GM12878 (cell line): ENCODE measurements around the gene LHX5. TPM values are rescaled to one million over a fixed set of nuclear protein-coding genes. Genes with fewer than 3 reads are reported as not detected.

Experiments
- ATAC-seq: fragments of 200-7000 bp; cut with Tn5 transposase; 3 replicates; pipeline ENCODE4 v1.9.1; 2020; ENCODE audit warnings: mild to moderate bottlenecking, moderate library complexity
- BruUV-seq: library from RNA; stranded (reverse); fragments of 400-500 nt; replicated peaks from 2 replicates; lab custom pipeline; 2021; lab: Mats Ljungman, UMichigan
- CTCF ChIA-PET: fragments of 300-600 bp; sonication (Branson Sonifier 250); formaldehyde crosslinking; extraction: SDS; loops from one replicate; lab custom pipeline; 2021; ENCODE audit warnings: inconsistent platforms; lab: Yijun Ruan, JAX
- POLR2A ChIA-PET: fragments of 350-600 bp; formaldehyde crosslinking; extraction: SDS; loops from one replicate; lab custom pipeline; 2021; ENCODE audit warnings: inconsistent platforms; lab: Charles Lee
- RAD21 ChIA-PET: fragments of 300-600 bp; sonication (Branson Sonifier 250); formaldehyde crosslinking; loops from one replicate; lab custom pipeline; 2023; ENCODE audit warnings: antibody characterized with exemption; ENCODE audit not compliant: unreplicated experiment; lab: Charles Lee
- SMC1A ChIA-PET: fragments of 300-600 bp; sonication (Branson Sonifier 250); formaldehyde crosslinking; loops from one replicate; lab custom pipeline; 2023; ENCODE audit not compliant: unreplicated experiment, uncharacterized antibody; lab: Charles Lee
- DNase-seq: peaks from one replicate; pipeline ENCODE4 v3.0.0-alpha.2; 2011; ENCODE audit warnings: low read depth, low spot score
- FAIRE-seq: peaks from 3 replicates; lab custom pipeline; 2011; peaks lifted over from hg19 to GRCh38; lab: Jason Lieb, UNC
- H2AFZ ChIP-seq: 2 replicates; pipeline ENCODE4 v1.6.0; 2011; ENCODE audit warnings: low read depth, low read length, control low read depth; ENCODE audit not compliant: control insufficient read depth
- H3K27ac ChIP-seq: 2 replicates; pipeline ENCODE4 v1.5.1; 2011; ENCODE audit warnings: control low read depth; ENCODE audit not compliant: control insufficient read depth, insufficient read depth
- H3K27me3 ChIP-seq, 2 experiments: replicated peaks in 1 of 2; 2 replicates each; pipeline versions ENCODE4 v1.6.0 to v1.6.1; 2011; ENCODE audit warnings: low read length in 1 of 2; ENCODE audit not compliant: control insufficient read depth in 2 of 2, insufficient read depth in 2 of 2
- H3K36me3 ChIP-seq, 2 experiments: 2 replicates each; pipeline ENCODE4 v1.5.1; 2011; ENCODE audit warnings: low read length in 1 of 2; ENCODE audit not compliant: control insufficient read depth in 2 of 2, insufficient read depth in 2 of 2
- H3K4me1 ChIP-seq: 2 replicates; pipeline ENCODE4 v1.6.1; 2011; ENCODE audit warnings: mild to moderate bottlenecking, low read length, moderate library complexity, mixed read lengths; ENCODE audit not compliant: control insufficient read depth, insufficient read depth
- H3K4me2 ChIP-seq: 2 replicates; pipeline ENCODE4 v1.6.0; 2011; ENCODE audit warnings: control low read depth; ENCODE audit not compliant: control insufficient read depth, insufficient read depth
- H3K4me3 ChIP-seq: fragments of 200-600 bp; sonication (generic); 2 replicates; pipeline ENCODE4 v1.5.1; 2016
- H3K79me2 ChIP-seq: 2 replicates; pipeline ENCODE4 v1.6.0; 2011; ENCODE audit warnings: low read length; ENCODE audit not compliant: control insufficient read depth, insufficient read depth
- H3K9ac ChIP-seq: 2 replicates; pipeline ENCODE4 v1.8.0; 2011; ENCODE audit warnings: low read length, control low read depth, mixed read lengths; ENCODE audit not compliant: control insufficient read depth, insufficient read depth
- H3K9me3 ChIP-seq: replicated peaks from 3 replicates; pipeline ENCODE4 v1.5.1; 2011; ENCODE audit warnings: mild to moderate bottlenecking, low read length; ENCODE audit not compliant: control insufficient read depth, insufficient read depth
- H4K20me1 ChIP-seq: 2 replicates; pipeline ENCODE4 v1.6.0; 2011; ENCODE audit not compliant: control insufficient read depth, insufficient read depth
- FOXM1 ChIP-seq: IDR thresholded peaks from 2 replicates; pipeline ENCODE4 v1.6.1; 2012; ENCODE audit warnings: low read depth, mild to moderate bottlenecking, inconsistent platforms, low read length, moderate library complexity
- IKZF1 ChIP-seq: fragments of 450-650 bp; conservative IDR thresholded peaks from 2 replicates; pipeline ENCODE4 v1.6.1; 2017; ENCODE audit warnings: antibody characterized with exemption, mild to moderate bottlenecking
- IKZF2 ChIP-seq, 2 experiments: fragments of 450-650 bp; IDR thresholded peaks; 2 replicates each; pipeline ENCODE4 v1.6.1; 2017; ENCODE audit warnings: mild to moderate bottlenecking in 2 of 2, moderate library complexity in 2 of 2
- MEF2A ChIP-seq: IDR thresholded peaks from 2 replicates; pipeline ENCODE4 v1.6.1; 2011; ENCODE audit warnings: low read depth, mild to moderate bottlenecking, low read length, moderate library complexity; ENCODE audit not compliant: insufficient read depth
- MEF2B ChIP-seq: fragments of 450-650 bp; IDR thresholded peaks from 2 replicates; pipeline ENCODE4 v1.6.1; 2018; ENCODE audit warnings: mild to moderate bottlenecking, moderate library complexity; ENCODE audit not compliant: partially characterized antibody, poor library complexity, severe bottlenecking
- NFIC ChIP-seq: IDR thresholded peaks from 2 replicates; pipeline ENCODE4 v1.6.1; 2012; ENCODE audit warnings: low read depth, mild to moderate bottlenecking, inconsistent platforms, low read length, moderate library complexity
- NR2F1 ChIP-seq: fragments of 450-650 bp; conservative IDR thresholded peaks from 2 replicates; pipeline ENCODE4 v1.6.1; 2017; ENCODE audit warnings: mild to moderate bottlenecking
- NRF1 ChIP-seq: conservative IDR thresholded peaks from 2 replicates; pipeline ENCODE4 v1.6.1; 2011; ENCODE audit warnings: mild to moderate bottlenecking, low read depth, low read length, improper control_type of control experiment
- RB1 ChIP-seq: fragments of 450-650 bp; formaldehyde crosslinking; IDR thresholded peaks from 2 replicates; pipeline ENCODE4 v1.6.1; 2017; ENCODE audit warnings: mild to moderate bottlenecking, borderline replicate concordance
- RELA ChIP-seq: fragments of 450-650 bp; IDR thresholded peaks from 2 replicates; pipeline ENCODE4 v1.8.0; 2014; ENCODE audit warnings: borderline replicate concordance; ENCODE audit not compliant: partially characterized antibody
- SKIL ChIP-seq: fragments of 450-650 bp; IDR thresholded peaks from 2 replicates; pipeline ENCODE4 v1.6.1; 2017; ENCODE audit warnings: mild to moderate bottlenecking, low read depth, inconsistent platforms; ENCODE audit not compliant: poor library complexity, severe bottlenecking
- SMARCA5 ChIP-seq: fragments of 450-650 bp; IDR thresholded peaks from 2 replicates; pipeline ENCODE4 v1.6.1; 2017; ENCODE audit warnings: mild to moderate bottlenecking
- TARDBP ChIP-seq: IDR thresholded peaks from 2 replicates; pipeline ENCODE4 v1.6.1; 2016; ENCODE audit warnings: borderline replicate concordance
- TCF12 ChIP-seq: IDR thresholded peaks from 2 replicates; pipeline ENCODE4 v1.6.1; 2011; ENCODE audit warnings: low read depth, mild to moderate bottlenecking, low read length
- TCF3 ChIP-seq: IDR thresholded peaks from 2 replicates; pipeline ENCODE4 v1.6.1; 2012; ENCODE audit warnings: low read depth, mild to moderate bottlenecking, low read length, borderline replicate concordance; ENCODE audit not compliant: insufficient read depth
- YBX1 ChIP-seq: fragments of 450-650 bp; IDR thresholded peaks from 2 replicates; pipeline ENCODE4 v1.6.1; 2016; ENCODE audit warnings: antibody characterized with exemption
- ZBTB40 ChIP-seq: fragments of 450-650 bp; IDR thresholded peaks from 2 replicates; pipeline ENCODE4 v1.6.1; 2016; ENCODE audit warnings: mild to moderate bottlenecking, moderate library complexity, borderline replicate concordance
- ZNF24 ChIP-seq: fragments of 450-650 bp; IDR thresholded peaks from 2 replicates; pipeline ENCODE4 v1.6.1; 2017; ENCODE audit warnings: antibody characterized with exemption, mild to moderate bottlenecking
- ZNF384 ChIP-seq: IDR thresholded peaks from 2 replicates; pipeline ENCODE4 v1.6.1; 2012; ENCODE audit warnings: low read depth, mild to moderate bottlenecking, low read length, improper control_type of control experiment, borderline replicate concordance
- WGBS: methylation state at CpG from one replicate; pipeline ENCODE4 v1.1.6; 2016; ENCODE audit warnings: low lambda C conversion rate; ENCODE audit not compliant: insufficient replicate concordance, insufficient coverage; ENCODE audit errors: missing lambda C conversion rate; 5-methylcytosine and 5-hydroxymethylcytosine counted together
- in situ Hi-C: fragments of 300-500 bp; cut with MboI; formaldehyde crosslinking; loops from 9 replicates; pipeline ENCODE4 v1.14.3; 2018; ENCODE audit warnings: mixed read lengths
- intact Hi-C: fragments of 100-400 bp; cut with micrococcal nuclease; formaldehyde crosslinking; loops from one replicate; pipeline ENCODE4 v1.14.2; 2022; ENCODE audit not compliant: unreplicated experiment
- polyA plus RNA-seq, 11 experiments: library from polyadenylated mRNA; depleted of rRNA in 4 of 11; unstranded in 6 of 11; stranded (reverse) in 5 of 11; fragments of >200 nt; fragmentation: Nextera tagmentation in 4 of 11; fragmentation: Illumina TruSeq in 1 of 11; extraction: Ambion mirVana in 4 of 11; extraction: Trizol in 1 of 11; gene quantifications; 1 replicate in 1 of 11; 2 replicates in 10 of 11; pipeline versions ENCODE4 v1.2.1 to v1.2.3, GENCODE V29; 2011 to 2016; ENCODE audit warnings: inconsistent platforms in 2 of 11, missing spikeins in 2 of 11, low read depth in 1 of 11
- total RNA-seq, 4 experiments: library from RNA; depleted of rRNA in 3 of 4; stranded (reverse); fragments of >200 nt in 3 of 4; fragmentation: Illumina TruSeq in 1 of 4; extraction: Trizol in 1 of 4; gene quantifications; 2 replicates each; pipeline versions ENCODE4 v1.2.1 to v1.2.3, GENCODE V29; 2013 to 2021

LHX5 gene
- total and polyA plus RNA-seq, 10 of the 15 experiments (the other 5 are each of a cell fraction or from before 2014, with no cell fraction given), result 0.03 TPM; not detected in 9

GRCh38 chr12:113467502-113468364, 3.9 kb downstream of the LHX5 start:
- H3K9ac ChIP-seq, result no peak overlapping the region
- BruUV-seq, result no TSS peak
- intact Hi-C loops, result no loop called here

More at GRCh38 chr12:113467502-113468364, 3.9 kb downstream of the LHX5 start:
- SMC1A ChIA-PET, result interaction anchor here (0.7 kb wide), 1 partner anchor 445 kb away, joined by 4 read pairs; no protein-coding TSS in a partner anchor
- Histone ChIP-seq H3K27me3 (peaks cover 24 to 47% of the 10 kb centered on the region in 2 experiments), H3K4me1 (no peaks in the 10 kb centered on the region), H3K4me3 (no peak overlapping the region), H4K20me1 (no peaks in the 10 kb centered on the region), H2AFZ (no peak overlapping the region), H3K36me3 (no peaks in the 10 kb centered on the region), H3K27ac (no peak overlapping the region), H3K4me2 (no peak overlapping the region), H3K9me3 (no peaks in the 10 kb centered on the region; the same call in 2 of the 3 replicates), H3K79me2 (no peaks in the 10 kb centered on the region)
- FAIRE-seq, result no peak
- CTCF ChIA-PET, result no interaction called here
- POLR2A ChIA-PET, result no interaction called here
- RAD21 ChIA-PET, result no interaction called here
- no peak for TF ChIP-seq TARDBP
- TF ChIP-seq MEF2A, result no peak
- no peak for TF ChIP-seq IKZF2 (IDR thresholded peaks at IDR 0.05)
- no peak for TF ChIP-seq ZNF384
- no peak for TF ChIP-seq NRF1
- no peak for TF ChIP-seq MEF2B
- TF ChIP-seq RELA, result no peak
- TF ChIP-seq FOXM1, result no peak
- no peak for TF ChIP-seq SKIL
- TF ChIP-seq ZBTB40, result no peak
- no peak for TF ChIP-seq IKZF1
- no peak for TF ChIP-seq NFIC
- no peak for TF ChIP-seq RB1
- TF ChIP-seq SMARCA5, result no peak
- no peak for TF ChIP-seq YBX1
- TF ChIP-seq NR2F1, result no peak
- no peak for TF ChIP-seq ZNF24
- no peak for TF ChIP-seq TCF3
- TF ChIP-seq TCF12, result no peak
- TF ChIP-seq, all 136 proteins: peak for 0
- WGBS, result 23% methylated on average over 43 of the region's 78 CpGs
- DNase-seq, result no peak
- in situ Hi-C loops, result no loop called here
- peak; percentile 22 for ATAC-seq
